ENCODE results near the gene CEP41.

CEP41 gene

GRCh38 chr7:130461272-130461671 lies 20.5 kb upstream of the CEP41 start:
- Histone ChIP-seq H3K23ac (ENCODE audit: low read length in 2 of 2) (no peak overlapping the region), H3K9me3 (ENCODE audit: control insufficient read depth, low read length) (peaks cover 16% of the 10 kb centered on the region), H3K4me3 (ENCODE audit: insufficient read depth in 1 of 2, low read depth in 1 of 2, low read length in 2 of 2) (no peak overlapping the region), H2AK5ac (ENCODE audit: low read length, severe bottlenecking) (no peak overlapping the region), H3K18ac (ENCODE audit: low read depth in 1 of 2, low read length in 2 of 2) (no peak overlapping the region), H3K9ac (ENCODE audit: low read length) (no peak overlapping the region), H3K27ac (ENCODE audit: low read length, poor library complexity, severe bottlenecking) (no peak overlapping the region), H2BK12ac (ENCODE audit: low read length in 2 of 2) (no peak overlapping the region), H2BK15ac (ENCODE audit: low read depth, poor library complexity, severe bottlenecking) (no peak overlapping the region), H2BK120ac (ENCODE audit: low read depth, low read length) (no peak overlapping the region), H2BK5ac (ENCODE audit: low read depth, low read length, poor library complexity, severe bottlenecking) (no peak overlapping the region), H3K4me1 (ENCODE audit: control insufficient read depth, insufficient read depth, low read depth, low read length) (no peaks in the 10 kb centered on the region), H3K27me3 (ENCODE audit: control insufficient read depth in 1 of 2, insufficient read depth in 1 of 2, low read length in 2 of 2) (no peaks in the 10 kb centered on the region), H3K79me1 (replicated peaks; ENCODE audit: low read length, poor library complexity, severe bottlenecking) (no peaks in the 10 kb centered on the region), H2AFZ (ENCODE audit: low read depth, low read length) (no peak overlapping the region), H3K4ac (ENCODE audit: low read depth in 1 of 2, low read length in 2 of 2) (no peak overlapping the region), H3K4me2 (ENCODE audit: low read length, poor library complexity, severe bottlenecking) (no peak overlapping the region), H3K36me3 (ENCODE audit: control insufficient read depth in 1 of 2, insufficient read depth in 2 of 2, low read depth in 1 of 2, low read length in 2 of 2) (no peaks in the 10 kb centered on the region), H4K8ac (ENCODE audit: low read length) (no peak overlapping the region), H3K14ac (ENCODE audit: low read length in 2 of 2) (no peak overlapping the region), H4K91ac (ENCODE audit: low read length) (no peak overlapping the region)
- no peak for DNase-seq
- 92% methylated on average over 2 of the region's 2 CpGs for WGBS

GRCh38 chr7:130458257-130458656 lies 17.4 kb upstream of the CEP41 start:
- no peaks in the 10 kb centered on the region for H3K79me1 ChIP-seq (replicated peaks; ENCODE audit: low read length, poor library complexity, severe bottlenecking)
- no peak overlapping the region for H3K4me3 ChIP-seq (ENCODE audit: insufficient read depth in 1 of 2, low read depth in 1 of 2, low read length in 2 of 2)
- H3K27ac ChIP-seq (ENCODE audit: low read length, poor library complexity, severe bottlenecking), result no peak overlapping the region
- no peak overlapping the region for H3K4me2 ChIP-seq (ENCODE audit: low read length, poor library complexity, severe bottlenecking)
- H2AK5ac ChIP-seq (ENCODE audit: low read length, severe bottlenecking), result no peak overlapping the region
- no peak for DNase-seq
- H3K9me3 ChIP-seq (ENCODE audit: control insufficient read depth, low read length), result peaks cover 16% of the 10 kb centered on the region
- H3K18ac ChIP-seq (ENCODE audit: low read depth in 1 of 2, low read length in 2 of 2), result no peak overlapping the region
- no peak overlapping the region for H2BK5ac ChIP-seq (ENCODE audit: low read depth, low read length, poor library complexity, severe bottlenecking)
- H3K4me1 ChIP-seq (ENCODE audit: control insufficient read depth, insufficient read depth, low read depth, low read length), result no peaks in the 10 kb centered on the region
- no peak overlapping the region for H2AFZ ChIP-seq (ENCODE audit: low read depth, low read length)
- H3K36me3 ChIP-seq (ENCODE audit: control insufficient read depth in 1 of 2, insufficient read depth in 2 of 2, low read depth in 1 of 2, low read length in 2 of 2), result no peaks in the 10 kb centered on the region
- no peak overlapping the region for H4K8ac ChIP-seq (ENCODE audit: low read length)
- no peak overlapping the region for H2BK120ac ChIP-seq (ENCODE audit: low read depth, low read length)
- H3K4ac ChIP-seq (ENCODE audit: low read depth in 1 of 2, low read length in 2 of 2), result no peak overlapping the region
- H3K27me3 ChIP-seq (ENCODE audit: control insufficient read depth in 1 of 2, insufficient read depth in 1 of 2, low read length in 2 of 2), result no peaks in the 10 kb centered on the region
- no peak overlapping the region for H2BK12ac ChIP-seq (ENCODE audit: low read length in 2 of 2)
- H4K91ac ChIP-seq (ENCODE audit: low read length), result no peak overlapping the region
- H3K23ac ChIP-seq (ENCODE audit: low read length in 2 of 2), result no peak overlapping the region
- no CpG with 5 or more reads among the region's 2 CpGs for WGBS
- no peak overlapping the region for H3K9ac ChIP-seq (ENCODE audit: low read length)
- no peak overlapping the region for H2BK15ac ChIP-seq (ENCODE audit: low read depth, poor library complexity, severe bottlenecking)
- H3K14ac ChIP-seq (ENCODE audit: low read length in 2 of 2), result no peak overlapping the region

GRCh38 chr7:130454959-130455358 lies 14.1 kb upstream of the CEP41 start:
- no peak for DNase-seq
- WGBS, result 100% methylated on average over 1 of the region's 2 CpGs

GRCh38 chr7:130452951-130453350 lies 12.1 kb upstream of the CEP41 start:
- Histone ChIP-seq H2AK5ac (ENCODE audit: low read length, severe bottlenecking) (no peak overlapping the region), H2BK5ac (ENCODE audit: low read depth, low read length, poor library complexity, severe bottlenecking) (no peak overlapping the region), H3K79me1 (replicated peaks; ENCODE audit: low read length, poor library complexity, severe bottlenecking) (no peaks in the 10 kb centered on the region), H4K8ac (ENCODE audit: low read length) (no peak overlapping the region), H3K9ac (ENCODE audit: low read length) (no peak overlapping the region), H2BK15ac (ENCODE audit: low read depth, poor library complexity, severe bottlenecking) (no peak overlapping the region), H3K27me3 (ENCODE audit: control insufficient read depth in 1 of 2, insufficient read depth in 1 of 2, low read length in 2 of 2) (no peaks in the 10 kb centered on the region), H3K4me3 (ENCODE audit: insufficient read depth in 1 of 2, low read depth in 1 of 2, low read length in 2 of 2) (no peak overlapping the region), H4K91ac (ENCODE audit: low read length) (no peak overlapping the region), H3K36me3 (ENCODE audit: control insufficient read depth in 1 of 2, insufficient read depth in 2 of 2, low read depth in 1 of 2, low read length in 2 of 2) (no peaks in the 10 kb centered on the region), H3K18ac (ENCODE audit: low read depth in 1 of 2, low read length in 2 of 2) (no peak overlapping the region), H3K4ac (ENCODE audit: low read depth in 1 of 2, low read length in 2 of 2) (no peak overlapping the region), H3K9me3 (ENCODE audit: control insufficient read depth, low read length) (peaks cover 6% of the 10 kb centered on the region), H3K23ac (ENCODE audit: low read length in 2 of 2) (no peak overlapping the region), H3K27ac (ENCODE audit: low read length, poor library complexity, severe bottlenecking) (no peak overlapping the region), H2AFZ (ENCODE audit: low read depth, low read length) (no peak overlapping the region), H2BK120ac (ENCODE audit: low read depth, low read length) (no peak overlapping the region), H3K4me2 (ENCODE audit: low read length, poor library complexity, severe bottlenecking) (no peak overlapping the region), H2BK12ac (ENCODE audit: low read length in 2 of 2) (no peak overlapping the region), H3K4me1 (ENCODE audit: control insufficient read depth, insufficient read depth, low read depth, low read length) (no peaks in the 10 kb centered on the region), H3K14ac (ENCODE audit: low read length in 2 of 2) (no peak overlapping the region)
- 80% methylated on average over 3 of the region's 3 CpGs for WGBS
- no peak for DNase-seq

More at GRCh38 chr7:130454959-130455358, 14.1 kb upstream of the CEP41 start:
- H3K36me3 ChIP-seq (ENCODE audit: control insufficient read depth in 1 of 2, insufficient read depth in 2 of 2, low read depth in 1 of 2, low read length in 2 of 2), result no peaks in the 10 kb centered on the region
- no peak overlapping the region for H2AFZ ChIP-seq (ENCODE audit: low read depth, low read length)
- no peak overlapping the region for H3K23ac ChIP-seq (ENCODE audit: low read length in 2 of 2)
- no peak overlapping the region for H4K91ac ChIP-seq (ENCODE audit: low read length)
- H3K4ac ChIP-seq (ENCODE audit: low read depth in 1 of 2, low read length in 2 of 2), result no peak overlapping the region
- H3K18ac ChIP-seq (ENCODE audit: low read depth in 1 of 2, low read length in 2 of 2), result no peak overlapping the region
- no peak overlapping the region for H3K4me2 ChIP-seq (ENCODE audit: low read length, poor library complexity, severe bottlenecking)
- no peak overlapping the region for H2BK15ac ChIP-seq (ENCODE audit: low read depth, poor library complexity, severe bottlenecking)
- no peak overlapping the region for H2AK5ac ChIP-seq (ENCODE audit: low read length, severe bottlenecking)
- H3K4me3 ChIP-seq (ENCODE audit: insufficient read depth in 1 of 2, low read depth in 1 of 2, low read length in 2 of 2), result no peak overlapping the region
- no peaks in the 10 kb centered on the region for H3K27me3 ChIP-seq (ENCODE audit: control insufficient read depth in 1 of 2, insufficient read depth in 1 of 2, low read length in 2 of 2)
- H3K4me1 ChIP-seq (ENCODE audit: control insufficient read depth, insufficient read depth, low read depth, low read length), result no peaks in the 10 kb centered on the region
- H3K27ac ChIP-seq (ENCODE audit: low read length, poor library complexity, severe bottlenecking), result no peak overlapping the region
- no peak overlapping the region for H2BK12ac ChIP-seq (ENCODE audit: low read length in 2 of 2)
- H4K8ac ChIP-seq (ENCODE audit: low read length), result no peak overlapping the region
- no peak overlapping the region for H3K9ac ChIP-seq (ENCODE audit: low read length)
- no peak overlapping the region for H2BK120ac ChIP-seq (ENCODE audit: low read depth, low read length)
- H2BK5ac ChIP-seq (ENCODE audit: low read depth, low read length, poor library complexity, severe bottlenecking), result no peak overlapping the region
- H3K14ac ChIP-seq (ENCODE audit: low read length in 2 of 2), result no peak overlapping the region
- H3K79me1 ChIP-seq (replicated peaks; ENCODE audit: low read length, poor library complexity, severe bottlenecking), result no peaks in the 10 kb centered on the region
- H3K9me3 ChIP-seq (ENCODE audit: control insufficient read depth, low read length), result peaks cover 15% of the 10 kb centered on the region

All from mesenchymal stem cell (in vitro differentiated cells and primary cell).